ENCODE results near the gene COX15.
A peak's percentile ranks its signal among the peaks of the same experiment; 100 is the strongest.
"Not testable (repeated sequence)": the region's sequence is repeated elsewhere in the genome, so short reads cannot be mapped to it uniquely, and the experiment has no call there.

COX15 gene

DNA sequence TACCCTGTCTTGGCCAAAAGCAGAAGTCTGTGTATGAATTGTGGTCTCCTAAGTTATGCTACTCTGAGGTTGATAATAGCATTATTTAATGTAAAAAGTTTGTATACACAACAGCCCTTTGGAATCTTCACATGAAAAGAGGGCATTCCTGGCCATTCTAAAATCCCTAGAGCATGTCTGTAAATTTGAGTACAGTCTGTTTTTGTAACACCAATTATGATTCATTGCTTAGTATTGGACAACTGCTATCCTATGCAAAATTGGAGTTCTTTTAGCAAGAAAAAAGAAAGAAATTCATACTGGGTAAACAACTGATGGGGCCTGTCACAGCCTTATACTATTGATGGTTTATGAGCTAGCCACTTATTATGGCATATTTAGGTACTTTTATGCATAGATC is 10.3 kb upstream of the COX15 start:
- no peak for DNase-seq

DNA sequence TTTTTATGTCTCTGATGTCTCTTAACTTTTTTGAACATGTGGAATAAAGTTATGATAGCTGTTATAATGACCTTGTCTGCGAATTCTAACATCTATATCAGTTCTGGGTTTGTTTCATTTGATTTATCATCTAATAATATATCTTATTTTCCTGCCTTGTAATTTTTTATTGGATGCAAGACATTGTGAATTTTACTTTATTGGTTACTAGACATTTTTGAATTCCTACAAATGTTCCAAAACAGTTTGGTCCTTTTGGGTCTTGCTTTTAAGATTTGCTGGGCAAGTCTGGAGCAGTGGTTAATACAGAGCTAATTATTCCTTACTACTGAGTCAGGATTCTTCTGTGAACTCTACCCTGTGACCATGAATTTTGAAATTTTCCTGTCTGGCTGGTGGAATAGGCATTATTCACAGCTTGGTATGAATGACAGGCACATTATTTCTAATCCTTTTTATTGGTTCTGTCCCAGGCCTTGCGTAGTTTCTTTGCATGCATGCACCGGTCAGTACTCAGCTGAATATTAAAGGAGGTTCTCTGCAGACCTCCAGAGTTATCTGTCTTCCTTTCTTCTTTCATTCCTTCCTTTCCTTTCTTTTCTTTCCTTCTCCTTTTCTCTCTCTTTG is 9.1 kb upstream of the COX15 start:
- no peak for DNase-seq

DNA sequence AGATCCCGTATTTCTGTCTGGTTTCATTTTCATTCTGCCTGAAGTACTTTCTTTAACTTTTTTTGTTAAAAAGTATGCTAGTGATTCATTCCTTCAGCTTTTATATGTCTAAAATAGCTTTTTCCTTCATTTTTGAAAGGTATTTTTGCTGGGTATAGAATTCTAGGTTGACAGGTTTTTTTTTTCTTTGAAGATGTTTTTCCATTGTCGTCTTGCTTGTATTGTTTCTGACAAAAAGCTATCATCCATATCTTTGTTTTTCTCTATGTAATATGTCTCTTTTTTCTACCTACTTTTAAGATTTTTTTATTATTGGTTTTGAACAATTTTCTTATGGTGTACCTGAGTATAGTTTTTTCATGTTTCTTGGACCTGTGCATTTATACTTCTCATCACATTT is 8.3 kb upstream of the COX15 start:
- DNase-seq = no peak

DNA sequence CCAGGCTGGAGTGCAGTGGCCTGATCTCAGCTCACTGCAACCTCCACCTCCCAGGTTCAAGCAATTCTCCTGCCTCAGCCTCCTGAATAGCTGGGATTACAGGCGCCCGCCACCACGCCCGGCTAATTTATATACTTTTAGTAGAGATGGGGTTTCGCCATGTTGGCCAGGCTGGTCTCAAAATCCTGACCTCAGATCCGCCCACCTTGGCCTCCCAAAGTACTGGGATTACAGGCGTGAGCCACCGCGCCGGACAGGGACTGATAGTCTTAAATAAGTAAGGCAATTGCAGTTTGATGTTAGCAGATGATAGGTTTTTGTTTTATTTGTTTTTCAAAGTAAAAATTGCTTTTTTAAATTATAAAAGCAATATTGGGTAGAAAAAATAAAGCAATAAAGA is 2.2 kb upstream of the COX15 start:
- not testable (repeated sequence) for DNase-seq

DNA sequence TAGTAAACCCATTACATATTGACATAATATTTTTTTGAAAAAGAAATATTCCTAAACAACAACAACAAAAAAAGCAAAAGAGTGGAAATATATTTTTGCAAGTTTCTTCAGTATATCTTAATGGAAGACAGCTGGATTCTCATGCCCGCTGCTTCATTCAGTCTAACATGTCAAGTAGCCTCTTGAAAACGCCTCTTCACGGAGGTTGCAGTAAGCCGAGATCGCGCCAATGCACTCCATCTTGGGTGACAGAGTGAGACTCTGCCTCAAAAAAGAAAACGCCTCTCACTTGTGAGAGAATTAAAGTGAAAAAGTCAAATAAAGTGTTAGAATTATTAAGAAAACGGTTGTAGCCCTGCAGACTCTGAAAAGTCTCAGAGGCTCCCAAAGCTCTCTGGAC is 1.4 kb upstream of the COX15 start:
- DNase-seq = no peak

DNA sequence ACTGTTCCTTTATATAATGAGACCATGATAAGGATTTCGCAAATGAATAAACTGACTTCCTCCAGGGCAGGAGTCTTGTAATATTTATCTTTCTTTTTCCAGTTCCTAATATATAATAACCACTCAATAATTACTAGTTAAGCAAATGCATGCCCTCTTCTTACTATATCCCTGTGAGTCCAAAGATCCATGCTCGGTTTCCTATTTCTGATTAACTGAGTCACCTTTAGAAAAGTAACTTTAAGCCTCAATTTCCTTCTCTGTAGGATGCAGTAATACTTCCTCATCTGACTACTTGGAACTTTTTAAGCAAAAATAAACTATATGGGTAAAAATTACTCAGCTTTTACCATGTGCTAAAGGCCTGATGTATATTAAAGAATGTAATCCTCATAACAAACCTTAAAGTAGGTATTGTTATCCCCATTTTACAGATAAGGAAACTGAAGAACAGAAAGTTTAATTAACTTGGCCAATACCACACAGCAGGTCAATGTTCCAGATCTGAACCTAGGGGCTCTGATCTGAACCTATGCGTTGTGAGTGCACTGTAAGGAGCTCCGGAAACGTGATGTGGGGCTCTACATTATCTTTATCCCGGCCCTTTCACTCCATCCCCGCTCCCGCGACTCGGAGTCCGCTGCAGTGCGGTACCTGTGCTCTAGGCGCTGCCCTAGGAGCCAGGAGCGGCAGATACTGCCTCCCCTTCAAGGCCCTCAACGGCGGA is 458 bp downstream of the COX15 start:
- DNase-seq = no peak

DNA sequence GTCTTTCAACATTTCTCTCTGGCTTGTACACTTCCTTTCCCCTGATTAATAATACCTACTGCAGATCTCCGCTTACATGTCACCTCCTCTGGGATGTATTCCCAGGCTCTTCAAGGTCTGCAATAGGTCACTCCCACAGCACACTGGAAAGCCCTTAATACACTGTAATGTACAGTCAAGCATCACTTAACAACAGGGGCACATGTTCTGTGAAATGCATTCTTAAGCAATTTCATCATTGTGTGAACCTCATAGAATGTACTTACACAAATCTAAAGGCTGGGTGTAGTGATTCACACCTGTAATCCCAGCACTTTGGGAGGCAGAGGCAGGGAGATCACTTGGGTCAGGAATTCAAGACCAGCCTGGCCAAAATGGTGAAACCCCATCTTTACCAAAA is 1.9 kb downstream of the COX15 start:
- DNase-seq = no peak

DNA sequence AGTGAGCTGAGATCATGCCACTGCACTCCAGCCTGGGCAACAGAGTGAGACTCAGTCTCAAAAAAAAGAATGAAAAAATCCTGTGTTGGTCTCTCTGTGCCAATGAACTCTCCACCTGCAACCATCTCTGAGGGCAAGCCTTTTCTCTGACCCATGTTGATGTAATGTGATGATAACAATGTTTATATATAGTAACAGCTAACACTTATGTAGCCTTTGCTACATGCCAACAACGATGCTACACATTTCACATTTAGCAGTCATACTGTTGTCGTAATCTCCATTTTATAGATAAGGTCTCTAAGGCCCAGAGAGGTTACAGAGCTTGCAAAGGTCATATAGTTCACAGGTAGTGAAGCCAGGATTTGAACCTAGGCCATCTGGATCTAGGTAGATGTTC is 11.5 kb downstream of the COX15 start:
- no peak for DNase-seq

DNA sequence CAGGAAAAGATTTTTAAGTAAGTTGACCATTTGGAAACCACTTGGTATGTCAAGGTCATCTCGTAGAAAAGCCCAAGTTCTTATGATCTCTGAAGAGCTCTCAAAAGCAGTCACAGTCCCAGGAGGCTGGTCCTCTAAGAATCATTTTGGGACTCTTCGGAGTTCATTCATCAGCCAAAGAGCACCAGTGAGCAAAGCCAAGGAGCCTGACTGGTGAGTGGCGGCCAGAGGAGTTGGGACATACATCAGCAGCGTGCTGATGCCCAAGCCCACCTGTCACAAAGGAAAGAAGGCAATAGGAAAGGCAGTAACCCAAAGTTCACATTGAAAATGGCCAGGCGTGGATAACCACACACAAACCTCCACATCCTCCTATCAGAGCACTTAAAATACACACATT is 17.5 kb downstream of the COX15 start:
- no peak for DNase-seq

DNA sequence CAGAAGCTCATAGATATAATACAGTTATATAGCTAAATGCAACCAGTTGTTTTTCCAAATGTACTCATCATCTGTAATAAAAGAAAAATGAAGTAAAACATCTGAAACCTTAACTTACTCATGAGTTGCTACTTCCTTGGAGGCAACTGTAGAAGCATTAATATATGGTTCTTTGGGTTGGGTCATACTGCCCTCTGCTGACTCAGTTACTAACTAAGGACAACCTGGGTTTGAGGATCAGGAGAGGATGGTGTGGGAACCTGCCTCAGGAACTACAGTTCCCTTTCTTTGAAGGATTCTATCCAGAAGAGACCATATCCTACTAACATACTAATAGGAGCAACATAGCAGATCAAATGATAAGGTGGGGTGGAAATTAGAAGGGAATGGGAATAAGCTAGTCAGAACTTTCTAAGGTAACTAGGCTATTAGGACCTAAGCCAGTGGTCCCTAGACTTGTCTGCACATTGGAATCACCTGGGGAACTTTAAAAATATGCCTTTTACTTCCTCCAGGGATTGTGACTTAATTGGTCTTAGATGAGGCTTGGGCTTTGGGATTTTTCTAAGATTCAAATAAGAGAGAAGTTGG is 20.7 kb downstream of the COX15 start:
- DNase-seq = peak in 5 of 51 donors; percentile 3 to 36 (median 7)

DNA sequence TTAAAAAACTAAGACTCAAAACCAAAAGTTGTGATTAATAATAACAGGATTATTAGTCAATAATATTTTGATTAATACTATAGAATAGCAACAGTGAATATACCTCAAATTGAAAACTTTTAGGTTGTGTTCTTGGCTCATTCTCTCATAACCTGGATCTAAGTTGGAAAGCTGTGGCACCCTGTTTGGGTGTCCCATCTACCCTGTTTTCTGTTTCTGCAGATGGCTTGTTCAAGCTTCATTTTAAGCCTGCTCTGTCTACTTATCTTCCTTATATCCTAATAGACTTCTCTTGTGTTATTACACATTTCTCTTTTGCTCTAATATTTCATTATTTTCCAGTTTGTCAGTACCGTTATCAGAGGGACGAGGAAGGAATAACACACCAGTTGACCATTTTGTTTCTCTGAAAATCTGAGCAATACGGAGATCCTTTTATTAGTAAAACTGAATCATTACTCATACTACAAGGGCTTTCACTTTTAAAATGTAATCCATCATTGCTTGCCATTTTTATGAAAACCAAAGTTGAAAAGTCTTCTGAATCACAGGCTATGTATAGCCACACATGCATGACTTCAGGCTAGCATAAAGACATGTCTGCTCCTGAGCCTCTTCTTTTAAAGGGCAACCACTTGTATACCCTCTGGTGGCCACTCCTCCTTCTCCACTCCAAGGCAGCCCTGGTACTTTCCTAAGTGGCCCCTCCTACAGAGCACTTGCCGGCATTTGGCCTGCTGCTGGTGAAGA is 22.3 kb downstream of the COX15 start:
- peak in 1 of 51 donors; percentile 1 for DNase-seq

DNA sequence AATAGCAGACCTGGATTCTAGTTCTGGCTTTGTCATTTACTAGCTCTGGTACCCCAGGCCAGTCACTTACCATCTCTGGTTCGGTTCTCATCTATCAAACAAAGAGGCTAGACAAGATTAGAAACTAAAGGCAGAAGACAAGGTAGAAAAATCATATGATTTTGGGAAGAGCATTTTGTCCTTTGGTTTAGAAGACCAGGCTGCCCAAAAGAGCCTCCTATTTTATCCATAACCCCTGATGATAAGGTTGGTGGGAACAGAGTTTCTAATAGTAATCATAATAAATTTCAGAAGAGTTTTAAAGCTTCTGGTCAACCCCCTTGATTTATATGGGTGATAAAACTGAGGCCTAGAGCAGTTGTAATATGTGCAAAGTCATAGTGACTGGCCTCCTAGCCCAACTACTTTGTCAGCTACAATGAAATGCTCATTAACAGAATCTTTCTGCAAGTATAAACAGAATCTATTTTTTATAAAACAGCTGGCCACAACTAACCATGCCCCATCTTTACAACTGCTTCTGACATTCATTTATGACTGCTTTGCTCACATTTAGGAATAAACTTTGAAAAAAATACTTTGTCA is 23.4 kb downstream of the COX15 start:
- no peak for DNase-seq

DNA sequence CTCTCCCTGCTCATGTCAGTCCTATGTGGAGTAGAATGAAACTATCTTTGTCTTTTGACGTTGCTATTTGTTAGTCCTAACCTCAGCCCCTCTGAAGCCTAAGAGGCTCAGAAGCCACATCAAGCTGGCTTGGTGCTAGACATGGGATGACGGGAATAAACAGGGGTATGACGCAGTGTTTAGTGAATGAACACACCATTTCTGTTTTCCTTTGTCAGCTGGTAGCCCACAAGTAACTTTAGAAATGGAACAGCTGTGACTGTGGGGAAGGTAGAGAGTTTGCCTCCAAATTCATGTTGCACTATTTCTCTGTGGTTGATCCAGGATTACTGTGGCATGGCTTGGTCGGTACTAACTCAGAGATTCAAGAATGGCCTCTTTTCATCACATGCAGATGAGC is 31.3 kb downstream of the COX15 start:
- no peak for DNase-seq

DNA sequence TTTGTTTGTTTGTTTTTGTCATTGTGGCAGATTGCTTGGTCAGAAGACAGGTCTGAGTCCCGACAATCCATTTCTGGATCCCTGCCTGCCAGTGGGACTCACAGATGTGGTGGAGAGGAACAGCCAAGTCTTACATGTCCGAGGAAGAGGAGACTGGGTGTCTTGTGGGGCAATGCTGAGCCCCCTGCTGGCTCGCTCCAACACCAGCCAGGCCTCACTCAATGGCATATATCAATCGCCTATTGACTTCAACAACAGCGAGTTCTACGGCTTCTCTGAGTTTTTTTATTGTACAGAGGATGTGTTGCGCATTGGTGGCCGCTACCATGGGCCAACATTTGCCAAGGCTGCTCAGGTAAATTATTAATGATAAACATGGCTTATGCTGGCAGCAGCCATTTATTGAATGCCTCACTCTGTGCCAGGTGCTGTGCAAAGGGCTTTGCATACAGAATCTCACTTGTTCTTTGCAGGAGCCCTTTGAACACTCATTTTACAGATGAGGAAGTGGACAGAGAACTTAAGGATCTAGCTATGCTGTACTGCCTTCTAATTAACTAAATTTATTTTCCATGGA is 33.3 kb downstream of the COX15 start:
- no peak for DNase-seq

DNA sequence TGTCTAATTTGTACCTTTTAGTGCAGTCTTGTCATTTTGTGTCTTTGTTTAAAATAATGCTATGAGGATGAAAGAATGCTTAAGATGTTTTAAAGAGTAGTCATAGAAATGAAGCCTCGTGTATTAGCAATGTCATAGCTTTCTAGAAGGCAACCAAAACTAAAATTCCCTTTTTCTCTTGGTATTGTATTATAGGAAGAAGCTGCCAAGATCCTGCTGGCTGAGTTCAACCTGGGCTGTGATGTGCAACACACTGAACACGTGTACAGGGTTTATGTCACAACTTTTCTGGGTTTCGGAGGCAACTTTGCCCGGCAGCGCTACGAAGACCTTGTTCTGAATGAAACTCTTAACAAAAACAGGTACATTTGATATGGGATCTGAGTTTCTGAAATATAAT is 36.2 kb downstream of the COX15 start:
- DNase-seq = no peak

DNA sequence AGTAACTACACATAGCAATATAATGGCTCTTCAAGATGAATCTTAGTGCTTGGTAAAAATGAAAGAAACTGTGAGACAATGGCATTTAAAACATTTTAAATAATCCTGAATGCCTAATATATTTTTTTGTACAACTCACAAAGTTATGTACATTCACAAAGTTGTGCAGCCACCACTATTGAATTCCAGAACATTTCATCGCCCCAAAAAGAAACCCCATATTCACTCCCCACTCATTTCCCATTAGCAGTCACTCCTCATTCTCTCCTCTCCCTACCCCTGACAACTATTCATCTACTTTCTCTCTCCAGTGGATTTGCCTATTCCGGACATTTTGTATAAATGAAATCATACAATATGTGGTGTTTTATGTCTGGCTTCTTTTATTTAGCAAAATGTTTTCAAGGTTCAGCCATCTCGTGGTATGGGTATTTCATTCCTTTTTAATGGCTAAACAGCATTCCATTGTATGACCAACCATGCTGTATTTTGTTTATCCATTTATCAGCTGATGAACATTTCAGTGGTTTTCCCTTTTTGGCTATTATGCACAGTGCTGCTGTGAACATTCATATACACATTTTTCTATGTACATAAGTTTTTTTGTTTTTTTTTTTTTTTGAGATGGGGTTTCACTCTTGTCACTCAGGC is 37.9 kb downstream of the COX15 start:
- no peak for DNase-seq

DNA sequence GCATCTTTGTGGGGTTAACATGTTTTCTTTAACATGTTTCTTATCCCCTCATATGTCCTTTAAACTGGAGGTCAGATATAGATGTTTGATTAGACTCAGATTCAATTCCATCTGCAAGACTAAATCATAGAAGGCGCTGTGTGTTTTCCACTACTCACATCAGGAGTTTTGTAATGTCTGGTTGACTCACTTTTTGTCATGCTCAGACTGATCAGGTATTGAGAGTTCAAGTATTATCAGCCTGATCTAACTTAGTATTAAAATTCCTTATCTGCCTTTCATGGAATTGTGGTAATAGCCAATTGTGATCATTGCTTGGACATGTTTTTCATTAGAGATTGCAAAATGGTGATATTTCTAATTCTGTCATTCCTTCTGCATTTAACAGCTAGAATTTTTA is 42.5 kb downstream of the COX15 start:
- DNase-seq = no peak

DNA sequence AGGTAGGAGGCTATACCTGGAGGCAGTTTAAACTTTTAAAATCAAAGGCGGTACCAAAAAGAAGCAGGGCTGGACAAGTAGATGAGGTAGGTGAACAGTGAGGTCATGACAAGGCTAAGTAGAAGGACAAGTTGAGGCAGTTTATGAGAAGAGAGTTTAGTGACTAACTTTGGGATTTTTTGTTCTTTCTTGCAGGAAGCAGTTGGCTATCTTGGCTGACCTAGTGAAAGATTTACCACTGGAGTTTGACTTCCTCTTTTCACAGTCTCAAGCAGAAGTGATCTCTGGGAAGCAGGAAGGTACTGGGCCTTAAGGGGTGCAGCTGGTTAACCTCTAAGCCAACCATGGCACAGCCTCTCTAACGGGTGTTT is 46.3 kb downstream of the COX15 start:
- DNase-seq = no peak

DNA sequence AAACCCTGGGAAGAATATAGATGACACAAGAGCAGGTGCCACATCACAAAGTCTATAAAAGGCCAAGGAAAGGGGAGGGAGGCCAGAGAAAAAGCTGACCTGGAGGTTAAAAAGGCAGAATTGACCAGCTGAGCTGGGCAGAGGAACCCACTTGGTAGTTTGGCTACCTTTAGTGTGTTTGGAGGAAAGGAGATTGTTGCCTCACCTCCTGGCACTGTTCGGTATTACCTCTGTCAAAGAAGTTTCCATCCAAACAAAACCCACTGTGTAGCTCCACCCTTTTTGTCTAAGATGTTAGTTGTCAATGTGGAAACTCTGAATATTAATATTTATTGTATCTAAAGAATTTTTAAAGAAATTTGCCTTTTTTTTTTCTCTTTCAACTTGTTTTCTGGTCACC is 49.2 kb downstream of the COX15 start:
- no peak for DNase-seq

Data from hypothalamus (tissue), 51 donors.